Ishikawa (cell line): ENCODE measurements around the gene OPCML.

Experiments used
- CEBPB ChIP-seq: IDR thresholded peaks from 2 replicates; pipeline ENCODE4 v1.6.1; 2012
- CREB1 ChIP-seq: IDR thresholded peaks from 2 replicates; pipeline ENCODE4 v1.6.1; 2012; ENCODE audit warnings: low read depth
- EGR1 ChIP-seq: IDR thresholded peaks from 2 replicates; pipeline ENCODE4 v1.6.1; 2012
- EP300 ChIP-seq: IDR thresholded peaks from 2 replicates; pipeline ENCODE4 v1.6.1; 2012; ENCODE audit warnings: borderline replicate concordance
- FOXM1 ChIP-seq: IDR thresholded peaks from 2 replicates; pipeline ENCODE4 v1.6.1; 2012; ENCODE audit warnings: low read depth, borderline replicate concordance
- NFIC ChIP-seq: IDR thresholded peaks from 2 replicates; pipeline ENCODE4 v1.6.1; 2012
- RAD21 ChIP-seq: IDR thresholded peaks from 2 replicates; pipeline ENCODE4 v1.6.1; 2012; ENCODE audit warnings: low read depth
- TAF1 ChIP-seq: IDR thresholded peaks from 2 replicates; pipeline ENCODE4 v1.6.1; 2012; ENCODE audit warnings: low read depth, mild to moderate bottlenecking
- TCF12 ChIP-seq: IDR thresholded peaks from 2 replicates; pipeline ENCODE4 v1.6.1; 2012; ENCODE audit warnings: low read depth
- TEAD4 ChIP-seq: IDR thresholded peaks from 2 replicates; pipeline ENCODE4 v1.6.1; 2012
- YY1 ChIP-seq: IDR thresholded peaks from 2 replicates; pipeline ENCODE4 v1.6.1; 2012; ENCODE audit warnings: low read depth
- ZBTB7A ChIP-seq: IDR thresholded peaks from 2 replicates; pipeline ENCODE4 v1.6.1; 2012; ENCODE audit warnings: low read depth
- TF ChIP-seq, protein P1 (sequence below): IDR thresholded peaks from 2 replicates; pipeline ENCODE4 v1.6.1; 2012; ENCODE audit warnings: low read depth, mild to moderate bottlenecking
- TF ChIP-seq, protein P2 (sequence below): IDR thresholded peaks from 2 replicates; pipeline ENCODE4 v1.6.1; 2012
- TF ChIP-seq, protein P3 (sequence below): IDR thresholded peaks from 2 replicates; pipeline ENCODE4 v1.6.1; 2012

The OPCML gene

DNA sequence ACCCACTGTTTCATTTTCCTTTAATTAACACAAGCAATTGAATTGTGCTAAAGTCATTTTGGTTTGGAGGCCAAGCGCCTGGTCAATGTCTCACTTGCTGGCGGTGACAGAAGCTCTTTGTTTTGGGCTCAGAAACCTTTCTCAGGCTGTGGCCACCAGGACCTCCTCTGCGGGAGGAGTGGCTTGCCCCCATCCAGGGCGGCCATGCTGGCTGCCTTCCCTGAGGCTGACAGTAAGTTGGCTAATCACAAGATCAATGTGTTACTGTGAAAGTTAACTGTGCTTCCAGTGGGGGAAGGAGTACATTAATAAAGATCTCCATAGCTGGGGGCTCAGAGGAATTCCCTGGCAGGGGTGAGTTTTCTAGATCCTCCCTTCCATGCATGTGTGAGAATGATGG is 1087.4 kb downstream of the OPCML start:
- TF ChIP-seq CEBPB (no peak), NFIC (no peak), EP300 (no peak), YY1 (no peak), EGR1 (no peak), FOXM1 (no peak), RAD21 (no peak), CREB1 (no peak), TAF1 (no peak), TCF12 (no peak), TEAD4 (no peak), ZBTB7A (no peak)
- TF ChIP-seq, protein P1, sequence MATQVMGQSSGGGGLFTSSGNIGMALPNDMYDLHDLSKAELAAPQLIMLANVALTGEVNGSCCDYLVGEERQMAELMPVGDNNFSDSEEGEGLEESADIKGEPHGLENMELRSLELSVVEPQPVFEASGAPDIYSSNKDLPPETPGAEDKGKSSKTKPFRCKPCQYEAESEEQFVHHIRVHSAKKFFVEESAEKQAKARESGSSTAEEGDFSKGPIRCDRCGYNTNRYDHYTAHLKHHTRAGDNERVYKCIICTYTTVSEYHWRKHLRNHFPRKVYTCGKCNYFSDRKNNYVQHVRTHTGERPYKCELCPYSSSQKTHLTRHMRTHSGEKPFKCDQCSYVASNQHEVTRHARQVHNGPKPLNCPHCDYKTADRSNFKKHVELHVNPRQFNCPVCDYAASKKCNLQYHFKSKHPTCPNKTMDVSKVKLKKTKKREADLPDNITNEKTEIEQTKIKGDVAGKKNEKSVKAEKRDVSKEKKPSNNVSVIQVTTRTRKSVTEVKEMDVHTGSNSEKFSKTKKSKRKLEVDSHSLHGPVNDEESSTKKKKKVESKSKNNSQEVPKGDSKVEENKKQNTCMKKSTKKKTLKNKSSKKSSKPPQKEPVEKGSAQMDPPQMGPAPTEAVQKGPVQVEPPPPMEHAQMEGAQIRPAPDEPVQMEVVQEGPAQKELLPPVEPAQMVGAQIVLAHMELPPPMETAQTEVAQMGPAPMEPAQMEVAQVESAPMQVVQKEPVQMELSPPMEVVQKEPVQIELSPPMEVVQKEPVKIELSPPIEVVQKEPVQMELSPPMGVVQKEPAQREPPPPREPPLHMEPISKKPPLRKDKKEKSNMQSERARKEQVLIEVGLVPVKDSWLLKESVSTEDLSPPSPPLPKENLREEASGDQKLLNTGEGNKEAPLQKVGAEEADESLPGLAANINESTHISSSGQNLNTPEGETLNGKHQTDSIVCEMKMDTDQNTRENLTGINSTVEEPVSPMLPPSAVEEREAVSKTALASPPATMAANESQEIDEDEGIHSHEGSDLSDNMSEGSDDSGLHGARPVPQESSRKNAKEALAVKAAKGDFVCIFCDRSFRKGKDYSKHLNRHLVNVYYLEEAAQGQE: no peak
- TF ChIP-seq, protein P2, sequence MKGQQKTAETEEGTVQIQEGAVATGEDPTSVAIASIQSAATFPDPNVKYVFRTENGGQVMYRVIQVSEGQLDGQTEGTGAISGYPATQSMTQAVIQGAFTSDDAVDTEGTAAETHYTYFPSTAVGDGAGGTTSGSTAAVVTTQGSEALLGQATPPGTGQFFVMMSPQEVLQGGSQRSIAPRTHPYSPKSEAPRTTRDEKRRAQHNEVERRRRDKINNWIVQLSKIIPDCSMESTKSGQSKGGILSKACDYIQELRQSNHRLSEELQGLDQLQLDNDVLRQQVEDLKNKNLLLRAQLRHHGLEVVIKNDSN: no peak
- TF ChIP-seq, protein P3, sequence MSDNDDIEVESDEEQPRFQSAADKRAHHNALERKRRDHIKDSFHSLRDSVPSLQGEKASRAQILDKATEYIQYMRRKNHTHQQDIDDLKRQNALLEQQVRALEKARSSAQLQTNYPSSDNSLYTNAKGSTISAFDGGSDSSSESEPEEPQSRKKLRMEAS: no peak

DNA sequence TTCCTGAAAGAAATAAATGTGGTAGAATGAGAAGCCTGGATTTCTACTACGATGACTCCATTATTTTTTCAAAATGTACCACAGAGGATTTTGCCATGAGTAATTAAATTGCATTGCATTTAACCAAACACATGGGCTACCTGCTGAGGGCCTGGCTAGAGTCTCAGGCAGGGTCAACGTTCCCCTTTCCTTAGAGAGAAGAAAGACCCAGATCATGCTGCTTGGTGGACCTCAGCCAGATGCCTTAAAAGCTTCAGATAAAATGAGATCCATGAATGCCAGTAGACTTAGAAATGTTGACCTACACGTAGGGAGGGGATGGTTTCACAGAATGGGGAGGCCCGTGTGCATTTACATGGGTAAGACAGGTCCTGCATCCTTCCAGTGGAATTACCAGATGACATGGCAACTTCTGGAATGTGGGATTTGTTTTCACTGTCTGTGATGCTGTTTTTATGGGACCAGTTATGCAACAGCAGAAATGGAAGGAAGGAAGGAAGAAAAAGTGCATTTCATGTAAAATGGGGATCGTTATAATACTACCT is 1092.5 kb downstream of the OPCML start:
- TF ChIP-seq TCF12: no peak
- TF ChIP-seq EP300: no peak
- TF ChIP-seq, protein P1: no peak
- no peak for TF ChIP-seq FOXM1
- TF ChIP-seq, protein P3: no peak
- TF ChIP-seq, protein P2: no peak
- TF ChIP-seq CREB1: no peak
- no peak for TF ChIP-seq NFIC

DNA sequence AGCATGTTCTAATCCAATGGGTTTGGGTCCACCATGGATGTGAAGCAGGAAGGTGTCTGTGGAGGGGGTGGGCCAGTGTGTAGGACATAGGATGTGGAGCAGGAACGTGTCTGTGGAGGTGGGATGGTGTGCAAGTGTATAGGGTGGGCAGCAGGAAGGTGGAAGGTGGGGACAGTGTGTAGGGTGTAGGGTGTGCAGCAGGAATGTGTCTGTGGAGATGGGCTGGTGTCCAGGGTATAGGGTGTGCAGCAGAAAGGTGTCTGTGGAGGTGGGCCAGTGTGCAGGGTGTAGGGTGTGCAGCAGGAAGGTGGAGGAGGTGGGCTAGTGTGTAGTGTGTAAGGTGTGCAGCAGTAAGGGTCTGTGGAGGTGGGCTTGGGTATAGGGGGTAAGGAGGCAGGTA is 1093.9 kb downstream of the OPCML start:
- TF ChIP-seq, protein P3: no peak

DNA sequence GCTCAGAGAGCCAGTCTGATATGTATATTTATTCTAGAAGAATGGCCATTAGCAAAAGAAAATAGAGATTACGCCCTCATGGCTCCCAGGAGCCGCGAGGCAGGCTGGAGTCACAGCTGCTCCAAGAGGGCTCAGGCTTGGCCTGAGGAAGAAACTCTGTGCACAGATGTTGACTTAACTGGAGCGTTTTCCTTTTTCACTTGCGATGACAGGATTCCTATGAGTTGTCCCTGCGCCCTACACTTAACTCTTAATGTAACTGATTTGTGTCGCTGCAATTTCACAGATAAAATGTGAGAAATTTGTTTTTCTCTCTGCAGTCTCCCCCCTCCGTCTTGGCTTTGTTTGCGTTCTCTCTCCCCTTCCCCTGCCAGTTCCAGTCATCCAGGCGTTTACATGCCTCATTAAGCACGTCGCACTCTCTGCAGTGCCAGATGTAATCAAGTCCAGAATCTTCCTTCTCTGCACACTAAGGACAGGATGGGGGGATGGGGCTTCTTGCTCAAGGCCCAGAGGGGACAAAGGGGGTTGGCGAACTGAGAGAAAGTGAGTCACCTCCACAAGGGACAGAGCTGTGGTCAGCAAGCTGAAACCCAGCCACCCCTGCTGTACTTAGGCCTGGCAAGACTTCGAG is 1101.8 kb downstream of the OPCML start:
- no peak for TF ChIP-seq CREB1
- TF ChIP-seq FOXM1: no peak
- TF ChIP-seq ZBTB7A: no peak
- TF ChIP-seq RAD21: no peak
- TF ChIP-seq, protein P3: no peak
- no peak for TF ChIP-seq TAF1
- no peak for TF ChIP-seq TEAD4
- TF ChIP-seq EGR1: no peak
- TF ChIP-seq, protein P2: no peak
- TF ChIP-seq YY1: no peak

DNA sequence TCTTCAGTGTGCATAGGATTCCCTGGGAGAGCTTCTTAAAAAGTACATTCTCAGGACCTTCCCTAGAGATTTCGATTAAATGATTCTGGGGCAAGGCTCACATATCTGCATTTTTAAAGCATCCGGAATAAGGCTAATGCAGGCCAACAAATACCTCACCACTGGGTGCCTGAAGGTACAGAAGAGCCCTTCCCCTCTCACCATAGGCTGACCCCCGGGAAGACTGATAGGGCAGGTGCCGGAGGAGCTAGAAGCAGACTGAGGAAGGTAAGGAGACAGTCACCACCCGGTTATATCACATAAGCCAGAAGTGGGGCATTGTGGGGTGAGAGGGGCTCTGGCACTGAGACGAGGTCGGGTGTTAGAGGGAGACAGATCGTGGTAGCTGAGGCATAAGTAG is 1102.6 kb downstream of the OPCML start:
- TF ChIP-seq TAF1 (no peak), CEBPB (no peak), TCF12 (no peak), FOXM1 (no peak), ZBTB7A (no peak), RAD21 (no peak), NFIC (no peak), TEAD4 (no peak), YY1 (no peak), CREB1 (no peak), EP300 (no peak), EGR1 (no peak)
- TF ChIP-seq, protein P2: no peak
- TF ChIP-seq, protein P1: no peak
- TF ChIP-seq, protein P3: no peak
